ENCODE measurements around the gene PTPN6.

The PTPN6 gene

GRCh38 chr12:6942331-6942665, 8.9 kb upstream of the PTPN6 start:
- no peak for DNase-seq

- peak; percentile 75 for DNase-seq
These were observed 7.8 kb upstream of the PTPN6 start for GRCh38 chr12:6943389-6943721.

GRCh38 chr12:6943722-6944380, 7.3 kb upstream of the PTPN6 start, which contains the start of the genes C12orf57 and RNU7-1:
C12orf57 (plus strand) TSS chr12:6944022; CDS start chr12:6944122, 100 bp downstream.
RNU7-1 (plus strand) TSS chr12:6943816.
- peak; percentile 60 for DNase-seq

- peak; percentile 83 for DNase-seq
These were observed 6.6 kb upstream of the PTPN6 start for GRCh38 chr12:6944381-6945186.

- DNase-seq = no peak
These were observed 5.5 kb upstream of the PTPN6 start for GRCh38 chr12:6945613-6946012.

- peak; percentile 54 for DNase-seq
These were observed 4.9 kb upstream of the PTPN6 start for GRCh38 chr12:6946033-6946919.

GRCh38 chr12:6946920-6947374, 4.2 kb upstream of the PTPN6 start:
- no peak for DNase-seq

GRCh38 chr12:6947615-6948014, 3.5 kb upstream of the PTPN6 start:
- no peak for DNase-seq

GRCh38 chr12:6948873-6949594, 2.1 kb upstream of the PTPN6 start:
- no peak for DNase-seq

GRCh38 chr12:6950401-6950801, 755 bp upstream of the PTPN6 start:
- DNase-seq = no peak

GRCh38 chr12:6951551-6952120, 480 bp downstream of the PTPN6 start:
- peak; percentile 41 for DNase-seq

GRCh38 chr12:6952121-6952862, 1.1 kb downstream of the PTPN6 start:
- no peak for DNase-seq

GRCh38 chr12:6952863-6953441, 1.8 kb downstream of the PTPN6 start:
- no peak for DNase-seq

GRCh38 chr12:6953442-6954315, 2.5 kb downstream of the PTPN6 start:
- peak; percentile 74 for DNase-seq

GRCh38 chr12:6954316-6955107, 3.4 kb downstream of the PTPN6 start:
- DNase-seq = no peak

GRCh38 chr12:6955108-6956020, 4.2 kb downstream of the PTPN6 start:
- DNase-seq = no peak

- no peak for DNase-seq
These were observed 5.0 kb downstream of the PTPN6 start for GRCh38 chr12:6956021-6956727.

Measured in activated CD4-positive, alpha-beta T cell treated with anti-CD3 and anti-CD28 coated beads, Interleukin-2, amount 50 U/mL, for 1 hour (primary cell).